GM15510 (cell line): ENCODE measurements around the gene OR6B1.

Experiments used
- POLR2A ChIP-seq: IDR thresholded peaks from 3 replicates; pipeline ENCODE4 v1.6.1; 2011; ENCODE audit warnings: borderline replicate concordance; ENCODE audit not compliant: insufficient read length; ENCODE audit errors: extremely low read depth

Gene OR6B1

GRCh38 chr7:144000020-144000419 lies at the start of gene OR6B1:
TSS of gene OR6B1 (plus strand) at chr7:144000320. CDS start at chr7:144003997, 3,677 bp downstream.
- no peak for TF ChIP-seq POLR2A

GRCh38 chr7:143953421-143953820 lies 46.7 kb upstream of the OR6B1 start:
- TF ChIP-seq POLR2A: no peak

- no peak for TF ChIP-seq POLR2A
Measured at GRCh38 chr7:143954135-143954534, 46.0 kb upstream of the OR6B1 start.

GRCh38 chr7:143954544-143954943 lies 45.6 kb upstream of the OR6B1 start, which contains the start of gene OR2F1:
TSS of gene OR2F1 (plus strand) at chr7:143954844. CDS start at chr7:143959971, 5,127 bp downstream.
- TF ChIP-seq POLR2A: no peak

GRCh38 chr7:143958781-143959180 lies 41.3 kb upstream of the OR6B1 start:
- TF ChIP-seq POLR2A: no peak

- no peak for TF ChIP-seq POLR2A
Measured at GRCh38 chr7:143960813-143961610, 39.1 kb upstream of the OR6B1 start.

- TF ChIP-seq POLR2A: no peak
Measured at GRCh38 chr7:143965280-143965679, 34.8 kb upstream of the OR6B1 start.

GRCh38 chr7:143967398-143967797 lies 32.7 kb upstream of the OR6B1 start:
- TF ChIP-seq POLR2A: no peak

- no peak for TF ChIP-seq POLR2A
Measured at GRCh38 chr7:143973870-143974416, 26.2 kb upstream of the OR6B1 start.

GRCh38 chr7:143974459-143974858 lies 25.7 kb upstream of the OR6B1 start:
- no peak for TF ChIP-seq POLR2A

- no peak for TF ChIP-seq POLR2A
Measured at GRCh38 chr7:143975617-143976016, 24.5 kb upstream of the OR6B1 start.

- no peak for TF ChIP-seq POLR2A
Measured at GRCh38 chr7:143978585-143978984, 21.5 kb upstream of the OR6B1 start.

- TF ChIP-seq POLR2A: no peak
Measured at GRCh38 chr7:143979359-143979758, 20.8 kb upstream of the OR6B1 start.

GRCh38 chr7:143979998-143980397 lies 20.1 kb upstream of the OR6B1 start:
- no peak for TF ChIP-seq POLR2A

GRCh38 chr7:143980746-143981510 lies 19.2 kb upstream of the OR6B1 start:
- no peak for TF ChIP-seq POLR2A
